Glutamatergic neuron (in vitro differentiated cells): ENCODE measurements around the gene R3HDM2. TPM values are rescaled to one million over a fixed set of nuclear protein-coding genes. Genes with fewer than 3 reads are reported as not detected.

Source experiments
- DNase-seq: peaks from one replicate; pipeline ENCODE4 v3.0.0; 2022
- H3K27ac Mint-ChIP-seq: one replicate; pipeline ENCODE4 v1.8.0; 2020; ENCODE audit warnings: mild to moderate bottlenecking, mixed read lengths, inconsistent platforms; ENCODE audit not compliant: unreplicated experiment
- H3K27me3 Mint-ChIP-seq: one replicate; pipeline ENCODE4 v1.8.0; 2020; ENCODE audit warnings: mild to moderate bottlenecking, moderate library complexity, mixed read lengths, inconsistent platforms; ENCODE audit not compliant: unreplicated experiment
- H3K36me3 Mint-ChIP-seq: one replicate; pipeline ENCODE4 v1.8.0; 2020; ENCODE audit warnings: mild to moderate bottlenecking, mixed read lengths, inconsistent platforms; ENCODE audit not compliant: unreplicated experiment
- H3K4me1 Mint-ChIP-seq: one replicate; pipeline ENCODE4 v1.8.0; 2020; ENCODE audit warnings: mild to moderate bottlenecking, low read depth, mixed read lengths, inconsistent platforms; ENCODE audit not compliant: unreplicated experiment
- H3K4me3 Mint-ChIP-seq: one replicate; pipeline ENCODE4 v1.8.0; 2020; ENCODE audit warnings: mild to moderate bottlenecking, mixed read lengths, inconsistent platforms; ENCODE audit not compliant: unreplicated experiment
- H3K9me3 Mint-ChIP-seq: one replicate; pipeline ENCODE4 v1.8.0; 2020; ENCODE audit warnings: mild to moderate bottlenecking, moderate library complexity, mixed read lengths, inconsistent platforms; ENCODE audit not compliant: unreplicated experiment
- total RNA-seq: library from RNA; stranded (reverse); fragmentation: NEBNext Ultra II Directional; extraction: Animal tissue kit (Norgen Biotek cat#: 25700); gene quantifications from one replicate; pipeline ENCODE4 v1.2.1, GENCODE V29; 2021; ENCODE audit not compliant: unreplicated experiment
- TF ChIP-seq, protein P1 (sequence below): fragments of 200-600 bp; sonication (generic); IDR thresholded peaks from one replicate; pipeline ENCODE4 v1.5.0; 2021; ENCODE audit not compliant: partially characterized antibody, unreplicated experiment

Gene R3HDM2
- total RNA-seq, 1 donor from 2014 or later = 106 TPM

GRCh38 chr12:57272337-57273151 is 158.3 kb downstream of the R3HDM2 start:
- TF ChIP-seq, protein P1, sequence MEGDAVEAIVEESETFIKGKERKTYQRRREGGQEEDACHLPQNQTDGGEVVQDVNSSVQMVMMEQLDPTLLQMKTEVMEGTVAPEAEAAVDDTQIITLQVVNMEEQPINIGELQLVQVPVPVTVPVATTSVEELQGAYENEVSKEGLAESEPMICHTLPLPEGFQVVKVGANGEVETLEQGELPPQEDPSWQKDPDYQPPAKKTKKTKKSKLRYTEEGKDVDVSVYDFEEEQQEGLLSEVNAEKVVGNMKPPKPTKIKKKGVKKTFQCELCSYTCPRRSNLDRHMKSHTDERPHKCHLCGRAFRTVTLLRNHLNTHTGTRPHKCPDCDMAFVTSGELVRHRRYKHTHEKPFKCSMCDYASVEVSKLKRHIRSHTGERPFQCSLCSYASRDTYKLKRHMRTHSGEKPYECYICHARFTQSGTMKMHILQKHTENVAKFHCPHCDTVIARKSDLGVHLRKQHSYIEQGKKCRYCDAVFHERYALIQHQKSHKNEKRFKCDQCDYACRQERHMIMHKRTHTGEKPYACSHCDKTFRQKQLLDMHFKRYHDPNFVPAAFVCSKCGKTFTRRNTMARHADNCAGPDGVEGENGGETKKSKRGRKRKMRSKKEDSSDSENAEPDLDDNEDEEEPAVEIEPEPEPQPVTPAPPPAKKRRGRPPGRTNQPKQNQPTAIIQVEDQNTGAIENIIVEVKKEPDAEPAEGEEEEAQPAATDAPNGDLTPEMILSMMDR = no peak
- Mint-ChIP-seq H3K9me3 (peaks cover 2% of the 10 kb centered on the region), H3K36me3 (peaks cover 6% of the 10 kb centered on the region), H3K27ac (peak overlapping the region; percentile 13), H3K4me1 (peaks cover 11% of the 10 kb centered on the region), H3K27me3 (peaks cover 5% of the 10 kb centered on the region), H3K4me3 (no peak overlapping the region)
- no peak for DNase-seq

- Mint-ChIP-seq H3K27me3 (peaks cover 5% of the 10 kb centered on the region), H3K4me3 (peak overlapping the region; percentile 11), H3K36me3 (peaks cover 6% of the 10 kb centered on the region), H3K9me3 (peaks cover 2% of the 10 kb centered on the region), H3K4me1 (peaks cover 11% of the 10 kb centered on the region), H3K27ac (no peak overlapping the region)
- TF ChIP-seq, protein P1 = no peak
- no peak for DNase-seq
Observed at GRCh38 chr12:57270966-57271470, 159.8 kb downstream of the R3HDM2 start.

DNA sequence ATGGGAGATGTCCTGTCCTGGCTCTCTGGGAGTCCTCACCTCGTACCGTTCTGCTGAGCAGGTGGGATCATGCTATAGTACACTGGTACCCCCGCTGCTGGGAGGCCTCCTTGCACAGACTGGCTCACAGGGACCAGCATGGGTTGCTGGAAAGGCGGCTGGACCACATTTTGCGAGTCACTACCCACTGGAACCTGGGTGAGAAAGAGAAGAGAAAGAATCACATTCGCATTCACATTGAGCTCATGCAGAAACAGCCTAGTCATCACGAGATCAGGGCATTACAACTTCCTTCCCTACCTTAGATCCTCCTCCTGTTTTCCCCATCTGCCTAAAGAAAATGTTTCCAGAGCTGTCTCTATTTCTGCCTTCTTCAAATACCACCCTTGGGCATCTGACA is 162.6 kb downstream of the R3HDM2 start:
- TF ChIP-seq, protein P1 = no peak
- Mint-ChIP-seq H3K9me3 (peaks cover 2% of the 10 kb centered on the region), H3K36me3 (peaks cover 6% of the 10 kb centered on the region), H3K27ac (no peak overlapping the region), H3K4me3 (no peak overlapping the region), H3K4me1 (peaks cover 11% of the 10 kb centered on the region), H3K27me3 (peaks cover 5% of the 10 kb centered on the region)
- DNase-seq = no peak

DNA sequence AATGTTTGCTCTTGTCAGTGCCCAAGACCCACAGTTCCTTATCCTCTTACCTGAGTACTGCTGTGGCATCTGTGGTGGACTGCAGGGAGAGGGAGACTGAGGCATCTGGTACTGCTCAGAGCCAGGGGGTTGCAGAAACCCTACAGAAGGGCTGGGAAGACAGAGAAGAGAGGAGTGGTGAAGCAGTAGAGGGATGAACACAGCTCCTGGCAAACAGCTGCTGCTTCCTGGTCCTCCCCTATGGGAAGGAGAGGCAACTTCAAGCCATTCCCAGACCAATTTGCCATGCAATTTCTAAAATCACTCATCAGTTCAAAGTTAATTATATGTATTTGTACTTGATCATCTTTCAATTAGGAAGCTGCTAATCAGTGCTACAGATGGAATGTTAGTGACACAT is 164.2 kb downstream of the R3HDM2 start:
- peaks cover 6% of the 10 kb centered on the region for H3K36me3 Mint-ChIP-seq
- H3K9me3 Mint-ChIP-seq = no peaks in the 10 kb centered on the region
- TF ChIP-seq, protein P1 = no peak
- peaks cover 5% of the 10 kb centered on the region for H3K27me3 Mint-ChIP-seq
- H3K4me3 Mint-ChIP-seq = no peak overlapping the region
- H3K27ac Mint-ChIP-seq = no peak overlapping the region
- no peak for DNase-seq
- H3K4me1 Mint-ChIP-seq = peaks cover 9% of the 10 kb centered on the region

DNA sequence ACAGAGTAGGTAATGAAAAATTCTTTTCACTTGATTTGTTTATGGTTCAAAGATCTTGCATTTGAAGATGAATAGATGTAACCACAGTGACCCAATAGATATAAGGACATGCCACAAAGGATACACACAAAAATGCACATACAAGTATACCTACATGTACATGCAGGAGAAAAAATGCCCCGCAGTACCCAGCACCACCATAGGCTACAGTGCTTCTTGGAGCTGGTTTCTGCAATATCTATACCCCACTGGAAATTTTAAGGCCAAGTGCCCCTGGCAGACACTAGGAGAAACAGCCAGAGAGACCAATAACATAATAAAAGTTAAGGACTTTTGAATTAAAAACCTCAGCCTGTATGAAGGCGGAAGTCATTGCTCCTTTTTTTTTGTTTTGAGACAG is 167.7 kb downstream of the R3HDM2 start:
- Mint-ChIP-seq H3K27ac (no peak overlapping the region), H3K36me3 (no peaks in the 10 kb centered on the region), H3K27me3 (peaks cover 5% of the 10 kb centered on the region), H3K4me3 (no peak overlapping the region), H3K9me3 (peaks cover 5% of the 10 kb centered on the region), H3K4me1 (peaks cover 22% of the 10 kb centered on the region)
- TF ChIP-seq, protein P1 = no peak
- DNase-seq = no peak
